Measurements from ENCODE around the gene GAD1.

GRCh38 chr2:170770008-170770605 is 46.6 kb upstream of the GAD1 start, which contains the start of gene ERICH2:
- no peak for TF ChIP-seq NFE2L2 (conservative IDR thresholded peaks at IDR 0.05; ENCODE audit: low read length)
- no peak for TF ChIP-seq RCOR1 (IDR thresholded peaks at IDR 0.05; ENCODE audit: low read depth, low read length)
- no peak for TF ChIP-seq POLR2A (IDR thresholded peaks at IDR 0.05; ENCODE audit: low read length)
- no peak for TF ChIP-seq CHD2 (IDR thresholded peaks at IDR 0.05; ENCODE audit: low read length, partially characterized antibody)
- no peak for TF ChIP-seq RFX5 (IDR thresholded peaks at IDR 0.05)
- no peak for TF ChIP-seq CEBPB (IDR thresholded peaks at IDR 0.05)
- TF ChIP-seq CTCF (IDR thresholded peaks at IDR 0.05): no peak
- no peak for TF ChIP-seq MAFK (IDR thresholded peaks at IDR 0.05; ENCODE audit: partially characterized antibody)
- no peak for TF ChIP-seq REST (IDR thresholded peaks at IDR 0.05)
- TF ChIP-seq SREBF2 (IDR thresholded peaks at IDR 0.05): no peak

All from A549 (cell line).